K562 (cell line): ENCODE results near the gene IRF2. TPM values are rescaled to one million over a fixed set of nuclear protein-coding genes. Genes with fewer than 3 reads are reported as not detected.

ENCODE experiments used
- CEBPG ChIP-seq, 3 experiments: fragments of 200-800 bp in 1 of 3; sonication (Bioruptor generic) in 1 of 3; sonication (generic) in 1 of 3; formaldehyde crosslinking in 1 of 3; IDR thresholded peaks in 2 of 3; conservative IDR thresholded peaks in 1 of 3; 2 replicates each; pipeline versions ENCODE4 v1.6.1 to v1.8.0; 2016 to 2022; ENCODE audit warnings: missing compliant biosample characterization in 2 of 3, missing genetic modification characterization in 2 of 3, mild to moderate bottlenecking in 1 of 3, missing genetic modification reagents in 1 of 3
- HNRNPLL ChIP-seq: fragments of 200-400 bp; formaldehyde crosslinking; IDR thresholded peaks from 2 replicates; pipeline ENCODE4 v1.6.1; 2017; ENCODE audit warnings: low read length, low read depth, mild to moderate bottlenecking; ENCODE audit not compliant: poor library complexity, severe bottlenecking
- KDM5B ChIP-seq: fragments of 200-600 bp; sonication (generic); IDR thresholded peaks from 2 replicates; pipeline ENCODE4 v1.6.1; 2012; ENCODE audit warnings: low read depth, mild to moderate bottlenecking, moderate library complexity, low read length, control low read depth, inconsistent platforms; ENCODE audit not compliant: insufficient replicate concordance
- PURB ChIP-seq: sonication (generic); formaldehyde crosslinking; IDR thresholded peaks from 2 replicates; pipeline ENCODE4 v1.9.0; 2021; ENCODE audit warnings: low read depth, mild to moderate bottlenecking, missing genetic modification reagents
- polyA plus RNA-seq, 8 experiments: library from polyadenylated mRNA; depleted of rRNA in 4 of 8; stranded (reverse) in 5 of 8; unstranded in 3 of 8; fragments of >200 nt; fragmentation: Nextera tagmentation in 2 of 8; fragmentation: Illumina TruSeq in 1 of 8; extraction: Ambion mirVana in 2 of 8; extraction: Trizol in 1 of 8; gene quantifications; 2 replicates each; pipeline versions ENCODE4 v1.2.1 to v1.2.3, GENCODE V29; 2011 to 2014; ENCODE audit warnings: inconsistent platforms in 1 of 8, missing spikeins in 1 of 8
- total RNA-seq, 7 experiments: library from RNA; depleted of rRNA in 6 of 7; stranded (reverse); fragments of >200 nt in 6 of 7; fragmentation: Illumina TruSeq in 2 of 7; extraction: Trizol in 2 of 7; gene quantifications; 2 replicates each; pipeline versions ENCODE4 v1.2.1 to v1.2.3, GENCODE V29; 2011 to 2021; ENCODE audit warnings: low replicate concordance in 1 of 7
- TF ChIP-seq, protein P1 (sequence below): fragments of 250-450 bp; sonication (Bioruptor Pico); IDR thresholded peaks from 2 replicates; pipeline ENCODE4 v1.4.0; 2020
- TF ChIP-seq, protein P2 (sequence below): fragments of 200-800 bp; sonication (Bioruptor generic); IDR thresholded peaks from 2 replicates; pipeline ENCODE4 v1.6.1; 2017; ENCODE audit warnings: missing genetic modification characterization, missing compliant biosample characterization
- TF ChIP-seq, protein P3 (sequence below): fragments of 250-450 bp; sonication (Bioruptor Pico); IDR thresholded peaks from 2 replicates; pipeline ENCODE4 v1.8.0; 2021; ENCODE audit warnings: borderline replicate concordance, mild to moderate bottlenecking, moderate library complexity; ENCODE audit not compliant: poor library complexity, severe bottlenecking

Gene IRF2
- total and polyA plus RNA-seq, 9 of the 15 experiments (the other 6 are each of a cell fraction or from before 2014, with no cell fraction given) = 7.1 to 17.1 (median 11.3) TPM

DNA sequence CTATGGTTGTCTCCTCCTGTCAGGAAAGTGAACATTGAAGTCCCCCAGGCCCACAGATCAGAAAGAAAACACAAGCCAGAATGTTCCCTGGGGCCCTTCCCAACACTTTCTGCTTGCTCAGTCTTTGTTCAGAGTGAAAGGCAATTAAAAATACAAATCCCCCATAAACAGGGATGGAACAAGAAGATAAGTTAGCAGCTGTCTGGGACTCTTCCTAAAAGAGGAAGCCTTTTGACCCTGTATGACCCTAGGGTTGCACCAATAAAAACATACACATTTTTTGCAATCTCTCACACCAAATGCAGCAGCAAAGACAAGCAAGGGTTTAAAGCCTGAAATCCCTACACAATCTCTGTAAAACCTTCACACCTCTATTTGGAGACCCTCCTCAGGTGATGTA lies 22.6 kb downstream of the IRF2 start (continued):
- TF ChIP-seq, protein P1, sequence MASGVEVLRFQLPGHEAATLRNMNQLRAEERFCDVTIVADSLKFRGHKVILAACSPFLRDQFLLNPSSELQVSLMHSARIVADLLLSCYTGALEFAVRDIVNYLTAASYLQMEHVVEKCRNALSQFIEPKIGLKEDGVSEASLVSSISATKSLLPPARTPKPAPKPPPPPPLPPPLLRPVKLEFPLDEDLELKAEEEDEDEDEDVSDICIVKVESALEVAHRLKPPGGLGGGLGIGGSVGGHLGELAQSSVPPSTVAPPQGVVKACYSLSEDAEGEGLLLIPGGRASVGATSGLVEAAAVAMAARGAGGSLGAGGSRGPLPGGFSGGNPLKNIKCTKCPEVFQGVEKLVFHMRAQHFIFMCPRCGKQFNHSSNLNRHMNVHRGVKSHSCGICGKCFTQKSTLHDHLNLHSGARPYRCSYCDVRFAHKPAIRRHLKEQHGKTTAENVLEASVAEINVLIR = no peak
- no peak for TF ChIP-seq CEBPG (CRISPR knock-in tag; IDR thresholded peaks at IDR 0.05)
- no peak for TF ChIP-seq CEBPG (tag; conservative IDR thresholded peaks at IDR 0.05 in 1 of 2, IDR thresholded peaks at IDR 0.05 in 1 of 2)
- TF ChIP-seq, protein P2, sequence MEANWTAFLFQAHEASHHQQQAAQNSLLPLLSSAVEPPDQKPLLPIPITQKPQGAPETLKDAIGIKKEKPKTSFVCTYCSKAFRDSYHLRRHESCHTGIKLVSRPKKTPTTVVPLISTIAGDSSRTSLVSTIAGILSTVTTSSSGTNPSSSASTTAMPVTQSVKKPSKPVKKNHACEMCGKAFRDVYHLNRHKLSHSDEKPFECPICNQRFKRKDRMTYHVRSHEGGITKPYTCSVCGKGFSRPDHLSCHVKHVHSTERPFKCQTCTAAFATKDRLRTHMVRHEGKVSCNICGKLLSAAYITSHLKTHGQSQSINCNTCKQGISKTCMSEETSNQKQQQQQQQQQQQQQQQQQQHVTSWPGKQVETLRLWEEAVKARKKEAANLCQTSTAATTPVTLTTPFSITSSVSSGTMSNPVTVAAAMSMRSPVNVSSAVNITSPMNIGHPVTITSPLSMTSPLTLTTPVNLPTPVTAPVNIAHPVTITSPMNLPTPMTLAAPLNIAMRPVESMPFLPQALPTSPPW (CRISPR knock-in tag) = peak; percentile 57
- TF ChIP-seq HNRNPLL = no peak
- TF ChIP-seq, protein P3, sequence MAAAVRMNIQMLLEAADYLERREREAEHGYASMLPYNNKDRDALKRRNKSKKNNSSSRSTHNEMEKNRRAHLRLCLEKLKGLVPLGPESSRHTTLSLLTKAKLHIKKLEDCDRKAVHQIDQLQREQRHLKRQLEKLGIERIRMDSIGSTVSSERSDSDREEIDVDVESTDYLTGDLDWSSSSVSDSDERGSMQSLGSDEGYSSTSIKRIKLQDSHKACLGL (CRISPR knock-in tag) = no peak
- no peak for TF ChIP-seq KDM5B
- no peak for TF ChIP-seq PURB (CRISPR knock-in tag)
